Stimulated activated CD4-positive, alpha-beta T cell treated with anti-CD3 and anti-CD28 coated beads, Interleukin-12 subunit alpha, Interleukin-12 subunit beta, amount 100 ng/mL, for 4 hours (primary cell): ENCODE data around the gene ZNRF3.

ENCODE experiments used
- DNase-seq: peaks from one replicate; pipeline ENCODE4 v3.0.0-alpha.2; 2020

Gene ZNRF3

DNA sequence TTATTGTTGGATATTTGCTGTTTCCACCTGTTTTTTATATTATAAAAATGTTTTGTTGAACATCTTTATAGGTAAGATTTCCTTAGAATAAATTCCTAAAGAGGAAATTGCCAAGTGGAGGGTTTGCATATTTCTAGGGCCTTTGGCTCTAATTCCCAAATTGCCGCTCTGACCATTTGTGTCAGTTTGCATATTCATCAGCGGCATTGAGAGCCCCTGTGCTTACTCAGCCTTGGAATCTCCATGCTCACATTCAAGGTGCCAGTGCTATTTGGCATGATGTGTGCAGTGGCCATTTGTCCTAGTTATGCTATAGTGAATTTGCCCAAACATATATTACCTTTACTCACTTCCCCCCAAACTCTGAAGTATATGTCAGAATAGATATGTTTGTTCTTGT lies 214.9 kb downstream of the ZNRF3 start:
- DNase-seq: no peak

DNA sequence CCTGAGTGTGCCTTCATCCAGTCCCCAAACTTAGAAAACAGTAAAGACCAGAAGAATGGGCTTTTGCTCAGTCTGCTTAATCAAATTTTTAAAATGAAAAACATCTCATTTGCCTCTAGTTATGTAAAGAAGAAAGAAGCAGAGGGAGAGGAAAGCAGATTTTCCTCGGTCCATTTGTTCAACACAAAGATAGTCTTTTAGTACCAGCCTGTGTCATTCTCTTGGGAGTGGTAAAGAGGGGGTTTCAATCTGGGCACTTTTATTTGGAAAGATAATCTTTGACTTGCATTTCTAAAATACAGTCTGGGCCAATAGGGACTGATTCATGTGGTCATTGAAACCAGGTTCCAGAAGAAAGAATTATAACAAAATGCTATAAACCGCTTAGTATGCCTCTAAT lies 218.9 kb downstream of the ZNRF3 start:
- no peak for DNase-seq

DNA sequence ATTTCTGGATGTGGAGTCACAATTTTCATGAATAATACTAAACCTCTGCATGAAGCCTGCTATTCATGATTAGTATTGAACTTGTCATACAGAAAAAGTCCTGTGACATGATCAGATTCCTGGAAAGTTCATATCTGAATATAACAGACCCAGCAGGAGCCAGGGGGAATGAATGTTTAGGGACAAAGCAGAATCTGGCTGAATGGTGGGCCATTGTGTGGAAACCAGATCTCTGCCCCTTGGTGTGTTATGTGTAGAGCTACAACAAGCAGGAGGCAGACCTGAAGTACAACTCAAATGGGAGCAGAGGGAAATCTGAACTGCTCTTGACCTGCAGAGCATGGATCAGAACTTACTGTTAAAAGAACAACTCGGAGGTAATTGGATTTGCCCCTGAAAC lies 219.7 kb downstream of the ZNRF3 start:
- no peak for DNase-seq

DNA sequence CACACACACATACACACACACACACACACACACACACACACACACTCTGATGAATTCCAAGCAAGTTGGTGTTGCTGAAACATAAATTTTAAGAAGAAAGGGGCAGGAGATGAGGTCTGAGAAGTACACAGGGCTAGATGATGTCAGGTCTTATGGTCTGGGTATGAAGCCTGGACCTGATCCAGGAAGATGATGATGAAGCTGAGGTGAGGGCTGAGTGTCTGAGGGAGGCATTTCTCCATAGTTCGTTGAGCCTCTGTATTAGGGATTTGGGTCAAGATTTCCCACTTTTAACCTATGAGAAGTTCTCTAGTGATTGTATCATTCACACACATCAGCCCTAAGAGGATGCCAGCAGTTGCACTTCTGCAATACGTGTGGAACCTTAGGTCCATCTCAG lies 222.1 kb downstream of the ZNRF3 start:
- no peak for DNase-seq

DNA sequence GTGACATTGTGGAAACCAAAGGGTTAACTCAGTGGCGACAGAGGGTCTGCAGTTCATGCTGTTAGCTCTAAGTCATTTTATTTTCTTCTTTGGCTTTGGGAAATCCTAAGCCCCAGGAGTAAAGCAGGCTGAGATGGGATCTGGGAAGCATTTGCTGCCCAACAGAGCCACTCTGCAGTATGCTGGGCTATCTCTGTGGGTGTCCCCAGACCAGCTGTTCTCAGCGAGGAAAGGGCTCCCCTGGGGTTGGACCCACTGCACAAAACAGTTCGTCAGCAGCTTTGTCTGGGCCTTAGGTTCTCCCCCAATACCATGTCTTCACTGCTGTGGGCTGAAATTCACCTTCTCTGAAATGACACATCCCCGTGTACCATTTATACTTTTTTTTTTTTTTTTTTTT lies 223.5 kb downstream of the ZNRF3 start:
- DNase-seq: no peak
